A673 (cell line): Measurements from ENCODE around the gene SLC8A3. TPM values are rescaled to one million over a fixed set of nuclear protein-coding genes. Genes with fewer than 3 reads are reported as not detected.

Source experiments
- BruUV-seq: library from RNA; stranded (reverse); fragments of 400-500 nt; replicated peaks from 2 replicates; lab custom pipeline; 2021; lab: Mats Ljungman, UMichigan
- CTCF ChIA-PET: fragments of 300-600 bp; sonication (Branson Sonifier 250); formaldehyde crosslinking; loops from one replicate; lab custom pipeline; 2022; ENCODE audit warnings: antibody characterized with exemption; lab: Charles Lee
- POLR2A ChIA-PET: fragments of 300-600 bp; sonication (Branson Sonifier 250); formaldehyde crosslinking; loops from one replicate; lab custom pipeline; 2022; ENCODE audit warnings: antibody characterized with exemption; ENCODE audit not compliant: low non-redundant PET; lab: Charles Lee
- DNase-seq: peaks from one replicate; pipeline ENCODE4 v3.0.0-alpha.2; 2015; ENCODE audit warnings: low spot score
- H3K27ac ChIP-seq: fragments of 200-600 bp; sonication (generic); 2 replicates; pipeline ENCODE4 v1.5.1; 2016; ENCODE audit warnings: mixed run types, low read depth, mild to moderate bottlenecking, mixed read lengths, antibody characterized with exemption, low read length; ENCODE audit not compliant: poor library complexity, severe bottlenecking
- H3K27me3 ChIP-seq: fragments of 200-600 bp; sonication (generic); replicated peaks from 2 replicates; pipeline ENCODE4 v1.6.1; 2017; ENCODE audit warnings: mixed run types, low read depth, mild to moderate bottlenecking, mixed read lengths, antibody characterized with exemption, low read length; ENCODE audit not compliant: insufficient read depth, poor library complexity
- H3K36me3 ChIP-seq: fragments of 200-600 bp; sonication (generic); 2 replicates; pipeline ENCODE4 v1.6.1; 2016; ENCODE audit warnings: mixed run types, mild to moderate bottlenecking, mixed read lengths, antibody characterized with exemption, low read length; ENCODE audit not compliant: insufficient read depth, poor library complexity, severe bottlenecking
- H3K4me1 ChIP-seq: fragments of 200-600 bp; sonication (generic); 2 replicates; pipeline ENCODE4 v1.6.1; 2017; ENCODE audit warnings: mixed run types, mild to moderate bottlenecking, mixed read lengths, antibody characterized with exemption, low read length; ENCODE audit not compliant: insufficient read depth, poor library complexity, severe bottlenecking
- H3K4me3 ChIP-seq: fragments of 200-600 bp; sonication (generic); 2 replicates; pipeline ENCODE4 v1.5.1; 2016; ENCODE audit warnings: low read depth, mixed run types, mild to moderate bottlenecking, mixed read lengths, low read length; ENCODE audit not compliant: poor library complexity, severe bottlenecking
- H3K9me3 ChIP-seq: fragments of 200-600 bp; sonication (generic); 2 replicates; pipeline ENCODE4 v1.6.1; 2016; ENCODE audit warnings: mixed run types, low read depth, mild to moderate bottlenecking, mixed read lengths, antibody characterized with exemption, low read length; ENCODE audit not compliant: poor library complexity, severe bottlenecking
- EZH2 ChIP-seq: fragments of 200-600 bp; sonication (generic); IDR thresholded peaks from 2 replicates; pipeline ENCODE4 v1.6.1; 2017; ENCODE audit warnings: borderline replicate concordance, low read depth, mild to moderate bottlenecking, mixed read lengths, antibody characterized with exemption, low read length; ENCODE audit not compliant: poor library complexity, severe bottlenecking
- intact Hi-C: fragments of 100-400 bp; cut with micrococcal nuclease; formaldehyde crosslinking; loops from one replicate; pipeline ENCODE4 v1.10.0; 2022; ENCODE audit not compliant: unreplicated experiment
- total RNA-seq: library from RNA; stranded (reverse); gene quantifications from 2 replicates; pipeline ENCODE4 v1.2.3, GENCODE V29; 2021
- TF ChIP-seq, protein P1 (sequence below): fragments of 300-800, 200-600 bp; sonication (generic); conservative IDR thresholded peaks from 2 replicates; pipeline ENCODE4 v1.5.1; 2017; ENCODE audit warnings: low read depth, mild to moderate bottlenecking, antibody characterized with exemption, low read length, moderate library complexity, mixed read lengths

SLC8A3 gene
- total RNA-seq, 1 experiment from 2014 or later, result not detected

DNA sequence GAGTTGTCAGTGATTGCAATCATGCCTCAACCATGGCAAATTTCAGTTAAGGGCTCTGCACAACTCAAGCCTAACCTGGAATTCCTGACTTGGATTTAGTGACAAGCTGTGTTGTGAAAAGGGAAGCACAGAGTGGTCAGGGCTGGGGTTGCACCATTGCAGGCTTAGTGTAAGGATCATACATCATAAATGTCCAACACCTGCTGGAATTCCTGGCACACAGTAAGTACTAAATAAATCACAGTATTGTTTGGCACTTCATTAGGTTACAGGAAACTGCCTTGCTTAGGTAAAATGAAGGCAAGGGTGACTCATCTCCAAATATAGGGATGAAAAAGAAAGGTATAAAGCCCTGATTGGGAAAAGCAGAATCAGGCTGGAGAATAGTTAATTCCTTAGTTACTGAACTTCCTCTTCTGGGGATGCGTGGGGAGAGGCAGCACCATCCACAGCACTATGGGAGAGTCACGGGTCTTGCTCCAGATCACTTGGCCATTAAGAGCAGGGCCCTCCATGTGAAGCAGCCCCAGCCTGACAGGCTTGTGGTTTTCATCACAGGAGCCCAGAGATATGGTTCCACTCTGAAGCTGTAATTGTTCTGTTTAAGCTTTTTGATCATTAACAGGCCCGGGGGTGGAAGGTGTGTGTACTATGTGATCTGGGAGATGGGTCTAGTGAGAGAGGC lies 39.7 kb downstream of the SLC8A3 start:
- Histone ChIP-seq H3K36me3 (no peaks in the 10 kb centered on the region), H3K27ac (no peak overlapping the region), H3K27me3 (peaks cover 48% of the 10 kb centered on the region), H3K4me1 (no peaks in the 10 kb centered on the region), H3K4me3 (no peak overlapping the region), H3K9me3 (no peaks in the 10 kb centered on the region)
- intact Hi-C loops, result no loop called here
- ChIA-PET CTCF (no interaction called here), POLR2A (no interaction called here)
- no TSS peak for BruUV-seq
- no peak for TF ChIP-seq EZH2
- TF ChIP-seq, protein P1, sequence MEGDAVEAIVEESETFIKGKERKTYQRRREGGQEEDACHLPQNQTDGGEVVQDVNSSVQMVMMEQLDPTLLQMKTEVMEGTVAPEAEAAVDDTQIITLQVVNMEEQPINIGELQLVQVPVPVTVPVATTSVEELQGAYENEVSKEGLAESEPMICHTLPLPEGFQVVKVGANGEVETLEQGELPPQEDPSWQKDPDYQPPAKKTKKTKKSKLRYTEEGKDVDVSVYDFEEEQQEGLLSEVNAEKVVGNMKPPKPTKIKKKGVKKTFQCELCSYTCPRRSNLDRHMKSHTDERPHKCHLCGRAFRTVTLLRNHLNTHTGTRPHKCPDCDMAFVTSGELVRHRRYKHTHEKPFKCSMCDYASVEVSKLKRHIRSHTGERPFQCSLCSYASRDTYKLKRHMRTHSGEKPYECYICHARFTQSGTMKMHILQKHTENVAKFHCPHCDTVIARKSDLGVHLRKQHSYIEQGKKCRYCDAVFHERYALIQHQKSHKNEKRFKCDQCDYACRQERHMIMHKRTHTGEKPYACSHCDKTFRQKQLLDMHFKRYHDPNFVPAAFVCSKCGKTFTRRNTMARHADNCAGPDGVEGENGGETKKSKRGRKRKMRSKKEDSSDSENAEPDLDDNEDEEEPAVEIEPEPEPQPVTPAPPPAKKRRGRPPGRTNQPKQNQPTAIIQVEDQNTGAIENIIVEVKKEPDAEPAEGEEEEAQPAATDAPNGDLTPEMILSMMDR, result no peak
- DNase-seq, result no peak

DNA sequence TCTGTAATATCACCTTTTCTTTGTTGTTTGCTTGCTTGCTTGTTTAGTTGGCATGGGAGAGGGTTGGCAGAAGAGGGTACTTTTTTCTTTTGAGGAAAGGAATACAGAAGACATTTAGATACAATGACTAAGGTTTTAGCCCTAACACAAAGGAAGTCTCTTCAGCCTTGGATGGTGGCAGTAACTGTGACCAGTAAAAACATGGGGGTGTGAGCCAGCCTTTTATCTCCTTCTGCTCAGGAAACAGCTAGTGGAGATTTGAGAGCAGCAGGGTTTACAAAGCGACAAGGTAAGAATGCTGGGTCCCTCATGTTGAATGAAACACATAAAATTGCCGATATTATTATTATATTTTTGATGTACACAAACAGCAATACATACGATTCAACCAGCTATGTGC lies 40.4 kb downstream of the SLC8A3 start:
- TF ChIP-seq EZH2, result no peak
- TF ChIP-seq, protein P1, result no peak
- no TSS peak for BruUV-seq
- Histone ChIP-seq H3K4me1 (no peaks in the 10 kb centered on the region), H3K27me3 (peaks cover 48% of the 10 kb centered on the region), H3K9me3 (no peaks in the 10 kb centered on the region), H3K27ac (no peak overlapping the region), H3K36me3 (no peaks in the 10 kb centered on the region), H3K4me3 (no peak overlapping the region)
- CTCF ChIA-PET, result no interaction called here
- POLR2A ChIA-PET, result no interaction called here
- intact Hi-C loops, result no loop called here
- no peak for DNase-seq

DNA sequence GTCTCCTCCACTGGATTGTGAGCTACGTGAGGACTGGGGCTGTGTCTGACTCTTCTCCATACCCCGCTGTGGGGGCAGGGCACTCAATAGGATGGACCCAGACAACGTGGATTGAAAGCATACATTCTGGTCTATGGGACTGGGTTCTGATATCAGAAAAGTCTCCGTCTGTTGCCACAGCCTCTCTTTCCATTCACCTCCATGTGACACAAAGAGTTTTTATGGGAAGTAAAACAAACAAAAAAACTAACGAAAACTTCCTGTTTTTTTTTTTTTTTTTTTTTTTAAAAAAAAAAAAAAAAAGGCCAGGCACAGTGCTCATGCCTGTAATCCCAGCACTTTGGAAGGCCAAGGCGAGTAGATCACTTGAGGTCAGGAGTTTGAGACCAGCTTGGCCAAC lies 44.7 kb downstream of the SLC8A3 start:
- Histone ChIP-seq H3K36me3 (no peaks in the 10 kb centered on the region), H3K4me3 (no peak overlapping the region), H3K9me3 (no peaks in the 10 kb centered on the region), H3K27me3 (peaks cover 78% of the 10 kb centered on the region), H3K27ac (no peak overlapping the region), H3K4me1 (no peaks in the 10 kb centered on the region)
- TF ChIP-seq, protein P1, result no peak
- TF ChIP-seq EZH2, result no peak
- intact Hi-C loops, result no loop called here
- CTCF ChIA-PET, result no interaction called here
- no TSS peak for BruUV-seq
- POLR2A ChIA-PET, result no interaction called here
- DNase-seq, result no peak
